ENCODE measurements around the gene TLCD5.

The TLCD5 gene

GRCh38 chr11:120283124-120283523 is 42.0 kb upstream of the TLCD5 start:
- H3K36me3 ChIP-seq (replicated peaks in 1 of 2; ENCODE audit: control insufficient read depth in 2 of 2, insufficient read depth in 2 of 2, low read length in 2 of 2): no peaks in the 10 kb centered on the region
- H4K8ac ChIP-seq (ENCODE audit: low read depth, low read length): no peak overlapping the region
- H2AFZ ChIP-seq (ENCODE audit: low read length): no peak overlapping the region
- no peak overlapping the region for H2BK120ac ChIP-seq (ENCODE audit: low read depth, low read length)
- no peak overlapping the region for H2BK5ac ChIP-seq (ENCODE audit: low read length)
- no peaks in the 10 kb centered on the region for H3K9me3 ChIP-seq (replicated peaks in 1 of 2; ENCODE audit: control insufficient read depth in 2 of 2, insufficient read depth in 1 of 2, low read depth in 1 of 2, low read length in 2 of 2)
- H3K4me2 ChIP-seq (ENCODE audit: insufficient read depth, low read length, poor library complexity, severe bottlenecking): no peak overlapping the region
- no peak for DNase-seq (ENCODE audit: low spot score)
- H2BK15ac ChIP-seq (ENCODE audit: low read length): no peak overlapping the region
- H3K4ac ChIP-seq (ENCODE audit: low read length): no peak overlapping the region
- no peak overlapping the region for H3K27ac ChIP-seq (replicated peaks; ENCODE audit: low read length)
- H3K27me3 ChIP-seq (ENCODE audit: control insufficient read depth in 3 of 3, insufficient read depth in 3 of 3, low read depth in 1 of 3, low read length in 3 of 3): peaks cover 0 to 53% (median 0%) of the 10 kb centered on the region in 3 experiments
- H3K9ac ChIP-seq (ENCODE audit: low read depth, low read length, poor library complexity): no peak overlapping the region
- no peak overlapping the region for H3K23ac ChIP-seq (ENCODE audit: low read depth, low read length, poor library complexity)
- H2BK12ac ChIP-seq (ENCODE audit: low read length): no peak overlapping the region
- peaks cover 0 to 12% of the 10 kb centered on the region in 2 donors for H3K4me1 ChIP-seq (ENCODE audit: control insufficient read depth in 2 of 2, insufficient read depth in 1 of 2, low read depth in 1 of 2, low read length in 2 of 2)
- no CpG with 5 or more reads among the region's 2 CpGs for WGBS, 2 donors (ENCODE audit: extremely low coverage in 2 of 2, insufficient read length in 2 of 2, insufficient replicate concordance in 1 of 2)
- no peak overlapping the region for H2AK5ac ChIP-seq (ENCODE audit: low read depth, low read length)
- H3K79me1 ChIP-seq (ENCODE audit: low read depth, low read length): no peaks in the 10 kb centered on the region
- H3K18ac ChIP-seq (ENCODE audit: low read length): no peak overlapping the region
- H4K91ac ChIP-seq (ENCODE audit: low read depth, low read length, poor library complexity): no peak overlapping the region
- no peak overlapping the region for H3K14ac ChIP-seq (ENCODE audit: low read length)
- H3K4me3 ChIP-seq (ENCODE audit: low read length in 2 of 2): no peak overlapping the region

GRCh38 chr11:120284272-120284671 is 40.8 kb upstream of the TLCD5 start:
- no peak overlapping the region for H4K8ac ChIP-seq (ENCODE audit: low read depth, low read length)
- no peak overlapping the region for H4K91ac ChIP-seq (ENCODE audit: low read depth, low read length, poor library complexity)
- no peak overlapping the region for H2BK12ac ChIP-seq (ENCODE audit: low read length)
- no peak overlapping the region for H3K4me3 ChIP-seq (ENCODE audit: low read length in 2 of 2)
- no peak overlapping the region for H2BK15ac ChIP-seq (ENCODE audit: low read length)
- H3K4ac ChIP-seq (ENCODE audit: low read length): no peak overlapping the region
- no peaks in the 10 kb centered on the region for H3K36me3 ChIP-seq (replicated peaks in 1 of 2; ENCODE audit: control insufficient read depth in 2 of 2, insufficient read depth in 2 of 2, low read length in 2 of 2)
- H3K27me3 ChIP-seq (ENCODE audit: control insufficient read depth in 3 of 3, insufficient read depth in 3 of 3, low read depth in 1 of 3, low read length in 3 of 3): peaks cover 0 to 61% (median 0%) of the 10 kb centered on the region in 3 experiments
- WGBS, 2 donors (ENCODE audit: extremely low coverage in 2 of 2, insufficient read length in 2 of 2, insufficient replicate concordance in 1 of 2): no CpG with 5 or more reads among the region's 6 CpGs
- H2AFZ ChIP-seq (ENCODE audit: low read length): no peak overlapping the region
- no peak overlapping the region for H3K18ac ChIP-seq (ENCODE audit: low read length)
- no peak overlapping the region for H2AK5ac ChIP-seq (ENCODE audit: low read depth, low read length)
- no peak overlapping the region for H3K27ac ChIP-seq (replicated peaks; ENCODE audit: low read length)
- H2BK5ac ChIP-seq (ENCODE audit: low read length): no peak overlapping the region
- no peaks in the 10 kb centered on the region for H3K79me1 ChIP-seq (ENCODE audit: low read depth, low read length)
- H3K9me3 ChIP-seq (replicated peaks in 1 of 2; ENCODE audit: control insufficient read depth in 2 of 2, insufficient read depth in 1 of 2, low read depth in 1 of 2, low read length in 2 of 2): no peaks in the 10 kb centered on the region
- no peak for DNase-seq (ENCODE audit: low spot score)
- H3K4me1 ChIP-seq (ENCODE audit: control insufficient read depth in 2 of 2, insufficient read depth in 1 of 2, low read depth in 1 of 2, low read length in 2 of 2): peaks cover 0 to 12% of the 10 kb centered on the region in 2 donors
- no peak overlapping the region for H2BK120ac ChIP-seq (ENCODE audit: low read depth, low read length)
- H3K23ac ChIP-seq (ENCODE audit: low read depth, low read length, poor library complexity): no peak overlapping the region
- H3K14ac ChIP-seq (ENCODE audit: low read length): no peak overlapping the region
- H3K9ac ChIP-seq (ENCODE audit: low read depth, low read length, poor library complexity): no peak overlapping the region
- no peak overlapping the region for H3K4me2 ChIP-seq (ENCODE audit: insufficient read depth, low read length, poor library complexity, severe bottlenecking)

- Histone ChIP-seq H4K91ac (ENCODE audit: low read depth, low read length, poor library complexity) (no peak overlapping the region), H3K14ac (ENCODE audit: low read length) (no peak overlapping the region)
- WGBS, 2 donors (ENCODE audit: extremely low coverage in 2 of 2, insufficient read length in 2 of 2, insufficient replicate concordance in 1 of 2): no CpG with 5 or more reads among the region's 4 CpGs
Observed at GRCh38 chr11:120285256-120285655, 39.8 kb upstream of the TLCD5 start.

GRCh38 chr11:120288021-120288420 is 37.1 kb upstream of the TLCD5 start:
- peaks cover 0 to 60% (median 0%) of the 10 kb centered on the region in 3 experiments for H3K27me3 ChIP-seq (ENCODE audit: control insufficient read depth in 3 of 3, insufficient read depth in 3 of 3, low read depth in 1 of 3, low read length in 3 of 3)

More at GRCh38 chr11:120285256-120285655, 39.8 kb upstream of the TLCD5 start:
- Histone ChIP-seq H3K9me3 (replicated peaks in 1 of 2; ENCODE audit: control insufficient read depth in 2 of 2, insufficient read depth in 1 of 2, low read depth in 1 of 2, low read length in 2 of 2) (no peaks in the 10 kb centered on the region), H3K9ac (ENCODE audit: low read depth, low read length, poor library complexity) (no peak overlapping the region), H3K79me1 (ENCODE audit: low read depth, low read length) (no peaks in the 10 kb centered on the region), H3K4me2 (ENCODE audit: insufficient read depth, low read length, poor library complexity, severe bottlenecking) (no peak overlapping the region), H2BK12ac (ENCODE audit: low read length) (no peak overlapping the region), H2AFZ (ENCODE audit: low read length) (no peak overlapping the region), H3K23ac (ENCODE audit: low read depth, low read length, poor library complexity) (no peak overlapping the region), H3K18ac (ENCODE audit: low read length) (no peak overlapping the region), H3K4me1 (ENCODE audit: control insufficient read depth in 2 of 2, insufficient read depth in 1 of 2, low read depth in 1 of 2, low read length in 2 of 2) (peaks cover 0 to 12% of the 10 kb centered on the region in 2 donors), H2BK5ac (ENCODE audit: low read length) (no peak overlapping the region), H2BK120ac (ENCODE audit: low read depth, low read length) (no peak overlapping the region), H2BK15ac (ENCODE audit: low read length) (no peak overlapping the region), H3K36me3 (replicated peaks in 1 of 2; ENCODE audit: control insufficient read depth in 2 of 2, insufficient read depth in 2 of 2, low read length in 2 of 2) (no peaks in the 10 kb centered on the region), H4K8ac (ENCODE audit: low read depth, low read length) (no peak overlapping the region), H3K27ac (replicated peaks; ENCODE audit: low read length) (no peak overlapping the region), H3K27me3 (ENCODE audit: control insufficient read depth in 3 of 3, insufficient read depth in 3 of 3, low read depth in 1 of 3, low read length in 3 of 3) (peaks cover 0 to 62% (median 0%) of the 10 kb centered on the region in 3 experiments), H3K4me3 (ENCODE audit: low read length in 2 of 2) (no peak overlapping the region), H3K4ac (ENCODE audit: low read length) (no peak overlapping the region), H2AK5ac (ENCODE audit: low read depth, low read length) (no peak overlapping the region)
- DNase-seq (ENCODE audit: low spot score): no peak

More at GRCh38 chr11:120288021-120288420, 37.1 kb upstream of the TLCD5 start:
- H3K23ac ChIP-seq (ENCODE audit: low read depth, low read length, poor library complexity): no peak overlapping the region
- H2BK120ac ChIP-seq (ENCODE audit: low read depth, low read length): no peak overlapping the region
- no peak overlapping the region for H4K8ac ChIP-seq (ENCODE audit: low read depth, low read length)
- H2BK12ac ChIP-seq (ENCODE audit: low read length): no peak overlapping the region
- no peak overlapping the region for H2BK5ac ChIP-seq (ENCODE audit: low read length)
- H2AK5ac ChIP-seq (ENCODE audit: low read depth, low read length): no peak overlapping the region
- no peaks in the 10 kb centered on the region for H3K79me1 ChIP-seq (ENCODE audit: low read depth, low read length)
- no peak overlapping the region for H2BK15ac ChIP-seq (ENCODE audit: low read length)
- no peak overlapping the region for H3K9ac ChIP-seq (ENCODE audit: low read depth, low read length, poor library complexity)
- H3K14ac ChIP-seq (ENCODE audit: low read length): no peak overlapping the region
- no peak overlapping the region for H3K4ac ChIP-seq (ENCODE audit: low read length)
- no peak overlapping the region for H3K4me3 ChIP-seq (ENCODE audit: low read length in 2 of 2)
- no peaks in the 10 kb centered on the region for H3K36me3 ChIP-seq (replicated peaks in 1 of 2; ENCODE audit: control insufficient read depth in 2 of 2, insufficient read depth in 2 of 2, low read length in 2 of 2)
- WGBS, 2 donors (ENCODE audit: extremely low coverage in 2 of 2, insufficient read length in 2 of 2, insufficient replicate concordance in 1 of 2): no CpG with 5 or more reads among the region's 2 CpGs
- no peaks in the 10 kb centered on the region for H3K4me1 ChIP-seq (ENCODE audit: control insufficient read depth in 2 of 2, insufficient read depth in 1 of 2, low read depth in 1 of 2, low read length in 2 of 2)
- no peak for DNase-seq (ENCODE audit: low spot score)
- H3K9me3 ChIP-seq (replicated peaks in 1 of 2; ENCODE audit: control insufficient read depth in 2 of 2, insufficient read depth in 1 of 2, low read depth in 1 of 2, low read length in 2 of 2): no peaks in the 10 kb centered on the region
- H4K91ac ChIP-seq (ENCODE audit: low read depth, low read length, poor library complexity): no peak overlapping the region
- H3K18ac ChIP-seq (ENCODE audit: low read length): no peak overlapping the region
- no peak overlapping the region for H3K4me2 ChIP-seq (ENCODE audit: insufficient read depth, low read length, poor library complexity, severe bottlenecking)
- no peak overlapping the region for H3K27ac ChIP-seq (replicated peaks; ENCODE audit: low read length)
- H2AFZ ChIP-seq (ENCODE audit: low read length): no peak overlapping the region
